ENCODE measurements around the gene C9orf72. TPM values are rescaled to one million over a fixed set of nuclear protein-coding genes. Genes with fewer than 3 reads are reported as not detected.

The C9orf72 gene
- total and polyA plus RNA-seq, 2 of the 4 experiments (the other 2 are of a cell fraction) = 2.0 to 3.4 TPM

GRCh38 chr9:27537027-27537435 lies 36.2 kb downstream of the C9orf72 start:
- Histone ChIP-seq H3K9ac (ENCODE audit: low read depth, low read length) (no peak overlapping the region), H2BK20ac (ENCODE audit: low read depth, low read length) (no peak overlapping the region), H4K91ac (ENCODE audit: insufficient read depth, low read depth, low read length) (no peak overlapping the region), H3K18ac (ENCODE audit: low read depth, low read length) (no peak overlapping the region), H3K9me1 (ENCODE audit: insufficient read depth, low read length) (peaks cover 6% of the 10 kb centered on the region; the same call in 1 of the 2 replicates), H2BK120ac (ENCODE audit: low read depth, low read length) (no peak overlapping the region), H2AFZ (replicated peaks; ENCODE audit: low read length, poor library complexity) (no peak overlapping the region), H3K23ac (ENCODE audit: low read depth, low read length) (no peak overlapping the region), H3K56ac (ENCODE audit: extremely low read depth, insufficient read depth, low read length) (no peak overlapping the region), H3K4ac (ENCODE audit: low read depth, low read length) (no peak overlapping the region), H2BK15ac (ENCODE audit: low read depth, low read length) (no peak overlapping the region), H3K27me3 (ENCODE audit: control insufficient read depth, insufficient read depth, low read length) (no peaks in the 10 kb centered on the region; the same call in 1 of the 2 replicates), H3K4me2 (ENCODE audit: low read depth, low read length) (no peak overlapping the region), H3K4me3 (ENCODE audit: insufficient read depth, low read depth, low read length) (no peak overlapping the region), H3K27ac (ENCODE audit: insufficient read depth, low read length) (no peak overlapping the region), H4K8ac (ENCODE audit: low read depth in 2 of 2, low read length in 2 of 2) (no peak overlapping the region), H2AK5ac (ENCODE audit: low read depth, low read length) (no peak overlapping the region), H3K36me3 (ENCODE audit: control insufficient read depth, insufficient read depth, low read length) (no peaks in the 10 kb centered on the region), H3K4me1 (ENCODE audit: control insufficient read depth, insufficient read depth, low read length) (peaks cover 11% of the 10 kb centered on the region), H3K79me1 (ENCODE audit: low read depth in 1 of 2, low read length in 2 of 2) (no peaks in the 10 kb centered on the region), H3K14ac (replicated peaks; ENCODE audit: low read depth, low read length) (no peak overlapping the region), H2AK9ac (replicated peaks; ENCODE audit: low read depth, low read length, poor library complexity) (no peak overlapping the region), H3K9me3 (ENCODE audit: control insufficient read depth, insufficient read depth, low read length) (no peaks in the 10 kb centered on the region), H4K20me1 (ENCODE audit: insufficient read depth, low read length) (no peaks in the 10 kb centered on the region), H2BK5ac (ENCODE audit: low read depth, low read length, poor library complexity, severe bottlenecking) (no peak overlapping the region), H4K5ac (ENCODE audit: low read depth, low read length) (no peak overlapping the region)
- intact Hi-C loops (cut with micrococcal nuclease) (no loop called here), in situ Hi-C loops (cut with MboI; ENCODE audit: low sequenced_read_pairs) (no loop called here), dilution Hi-C loops (cut with HindIII; ENCODE audit: low sequenced_read_pairs, unreplicated experiment) (no loop called here)
- ATAC-seq (ENCODE audit: low read depth) (no peak), DNase-seq (no peak)
- TF ChIP-seq MAFK (IDR thresholded peaks at IDR 0.05; ENCODE audit: low read depth, low read length) = no peak
- no peak for TF ChIP-seq FOS (IDR thresholded peaks at IDR 0.05; ENCODE audit: low read depth, low read length)
- TF ChIP-seq CHD1 (IDR thresholded peaks at IDR 0.05; ENCODE audit: low read depth, low read length) = no peak
- no peak for TF ChIP-seq RAD21 (IDR thresholded peaks at IDR 0.05; ENCODE audit: low read length)
- BruUV-seq (replicated peaks) = no TSS peak
- WGBS, 2 experiments (ENCODE audit: extremely low coverage in 2 of 2, insufficient read length in 1 of 2) = no CpG with 5 or more reads among the region's 7 CpGs
- ChIA-PET CTCF (no interaction called here), POLR2A (ENCODE audit: unreplicated experiment) (no interaction called here)
